A549 (cell line): ENCODE results near the gene GHDC.
A peak's percentile ranks its signal among the peaks of the same experiment; 100 is the strongest.

ENCODE experiments used
- CHD4 ChIP-seq: fragments of 200-600 bp; sonication (generic); IDR thresholded peaks from 2 replicates; pipeline ENCODE4 v1.6.1; 2016; ENCODE audit warnings: antibody characterized with exemption, mild to moderate bottlenecking, borderline replicate concordance
- JUN ChIP-seq, 2 experiments: fragments of >200 bp; sonication (Bioruptor Twin); formaldehyde crosslinking; IDR thresholded peaks; 2 replicates in 1 of 2; 3 replicates in 1 of 2; pipeline ENCODE4 v1.6.1; 2016 to 2017
- PBX3 ChIP-seq: IDR thresholded peaks from 2 replicates; pipeline ENCODE4 v1.6.1; 2012
- RCOR1 ChIP-seq: fragments of 150-350 bp; IDR thresholded peaks from 2 replicates; pipeline ENCODE4 v1.6.1; 2014; ENCODE audit warnings: antibody characterized with exemption, low read length, low read depth
- REST ChIP-seq: fragments of 200-600 bp; sonication (generic); IDR thresholded peaks from 2 replicates; pipeline ENCODE4 v1.6.1; 2016; ENCODE audit warnings: antibody characterized with exemption, mild to moderate bottlenecking, moderate library complexity
- TF ChIP-seq, protein P1 (sequence below): fragments of >200 bp; sonication (Bioruptor Twin); formaldehyde crosslinking; IDR thresholded peaks from 3 replicates; pipeline ENCODE4 v1.5.1; 2016
- TF ChIP-seq, protein P2 (sequence below): fragments of 450-650 bp; IDR thresholded peaks from 2 replicates; pipeline ENCODE4 v1.6.1; 2014; ENCODE audit warnings: antibody characterized with exemption
- TF ChIP-seq, protein P3 (sequence below): IDR thresholded peaks from 2 replicates; pipeline ENCODE4 v1.6.1; 2012

GRCh38 chr17:42163113-42163512 lies 31.2 kb downstream of the GHDC start:
- no peak for TF ChIP-seq PBX3
- no peak for TF ChIP-seq JUN (IDR thresholded peaks at IDR 0.05)
- no peak for TF ChIP-seq REST
- TF ChIP-seq RCOR1, result no peak
- TF ChIP-seq, protein P1, sequence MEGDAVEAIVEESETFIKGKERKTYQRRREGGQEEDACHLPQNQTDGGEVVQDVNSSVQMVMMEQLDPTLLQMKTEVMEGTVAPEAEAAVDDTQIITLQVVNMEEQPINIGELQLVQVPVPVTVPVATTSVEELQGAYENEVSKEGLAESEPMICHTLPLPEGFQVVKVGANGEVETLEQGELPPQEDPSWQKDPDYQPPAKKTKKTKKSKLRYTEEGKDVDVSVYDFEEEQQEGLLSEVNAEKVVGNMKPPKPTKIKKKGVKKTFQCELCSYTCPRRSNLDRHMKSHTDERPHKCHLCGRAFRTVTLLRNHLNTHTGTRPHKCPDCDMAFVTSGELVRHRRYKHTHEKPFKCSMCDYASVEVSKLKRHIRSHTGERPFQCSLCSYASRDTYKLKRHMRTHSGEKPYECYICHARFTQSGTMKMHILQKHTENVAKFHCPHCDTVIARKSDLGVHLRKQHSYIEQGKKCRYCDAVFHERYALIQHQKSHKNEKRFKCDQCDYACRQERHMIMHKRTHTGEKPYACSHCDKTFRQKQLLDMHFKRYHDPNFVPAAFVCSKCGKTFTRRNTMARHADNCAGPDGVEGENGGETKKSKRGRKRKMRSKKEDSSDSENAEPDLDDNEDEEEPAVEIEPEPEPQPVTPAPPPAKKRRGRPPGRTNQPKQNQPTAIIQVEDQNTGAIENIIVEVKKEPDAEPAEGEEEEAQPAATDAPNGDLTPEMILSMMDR, result peak; percentile 39
- TF ChIP-seq, protein P2, sequence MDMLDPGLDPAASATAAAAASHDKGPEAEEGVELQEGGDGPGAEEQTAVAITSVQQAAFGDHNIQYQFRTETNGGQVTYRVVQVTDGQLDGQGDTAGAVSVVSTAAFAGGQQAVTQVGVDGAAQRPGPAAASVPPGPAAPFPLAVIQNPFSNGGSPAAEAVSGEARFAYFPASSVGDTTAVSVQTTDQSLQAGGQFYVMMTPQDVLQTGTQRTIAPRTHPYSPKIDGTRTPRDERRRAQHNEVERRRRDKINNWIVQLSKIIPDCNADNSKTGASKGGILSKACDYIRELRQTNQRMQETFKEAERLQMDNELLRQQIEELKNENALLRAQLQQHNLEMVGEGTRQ, result no peak
- TF ChIP-seq CHD4, result no peak
- TF ChIP-seq, protein P3, sequence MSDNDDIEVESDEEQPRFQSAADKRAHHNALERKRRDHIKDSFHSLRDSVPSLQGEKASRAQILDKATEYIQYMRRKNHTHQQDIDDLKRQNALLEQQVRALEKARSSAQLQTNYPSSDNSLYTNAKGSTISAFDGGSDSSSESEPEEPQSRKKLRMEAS, result no peak
